T-helper 1 cell treated with Interleukin-12 subunit alpha and Interleukin-12 subunit beta and Interleukin-4 antibody, amounts not matched to agents 30 μg/mL and 1 μg/mL, for 36 hours (primary cell): Measurements from ENCODE around the gene SLC25A26.
A peak's percentile ranks its signal among the peaks of the same experiment; 100 is the strongest.

ENCODE experiments used
- H3K27ac Mint-ChIP-seq: one replicate; pipeline ENCODE4 v1.8.0; 2021; ENCODE audit warnings: mild to moderate bottlenecking, mixed read lengths
- H3K27me3 Mint-ChIP-seq: one replicate; pipeline ENCODE4 v1.8.0; 2021; ENCODE audit warnings: low read depth, mixed read lengths
- H3K36me3 Mint-ChIP-seq: one replicate; pipeline ENCODE4 v1.8.0; 2021; ENCODE audit warnings: low read depth, mixed read lengths
- H3K4me1 Mint-ChIP-seq: one replicate; pipeline ENCODE4 v1.8.0; 2021; ENCODE audit warnings: low read depth, mixed read lengths
- H3K4me3 Mint-ChIP-seq: one replicate; pipeline ENCODE4 v1.8.0; 2021; ENCODE audit warnings: mild to moderate bottlenecking, moderate library complexity, mixed read lengths
- H3K9me3 Mint-ChIP-seq: one replicate; pipeline ENCODE4 v1.8.0; 2021; ENCODE audit warnings: mixed read lengths

The SLC25A26 gene

DNA sequence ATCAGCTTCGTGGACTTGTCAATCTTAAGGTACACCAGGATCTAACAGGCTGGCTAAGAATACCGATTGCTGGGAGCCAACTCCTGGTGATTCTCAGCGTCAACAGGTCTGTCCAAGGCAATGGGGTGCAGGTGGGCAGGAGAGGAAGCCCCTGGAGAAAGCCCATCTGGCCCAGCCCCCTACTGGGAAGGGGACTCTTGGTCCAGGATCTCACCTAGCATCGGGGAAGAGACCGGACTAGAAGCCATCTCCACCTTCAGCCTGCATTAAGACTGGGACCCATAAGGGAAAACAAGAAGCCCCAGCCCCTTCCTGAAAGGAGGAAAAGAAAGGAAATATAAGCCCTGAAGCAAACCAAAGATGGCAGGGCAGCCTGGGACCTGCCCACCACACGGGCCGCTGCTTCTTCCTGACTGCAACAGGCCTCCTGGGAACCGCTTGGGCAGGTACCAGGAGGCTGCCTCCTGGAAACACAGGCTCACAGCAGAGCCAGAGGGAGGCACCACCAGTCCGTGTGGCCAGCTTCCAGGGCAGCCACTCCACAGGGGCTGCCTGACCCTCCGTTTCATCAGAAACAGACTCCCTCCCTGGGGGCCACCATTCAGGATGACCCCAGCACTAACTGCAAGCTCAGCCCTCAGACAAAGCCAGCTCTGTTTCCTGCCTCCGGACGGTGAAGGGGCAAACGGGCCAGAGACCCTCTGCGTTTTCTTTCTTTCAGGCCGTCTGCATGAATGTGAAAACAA, 179.8 kb downstream of the SLC25A26 start:
- H3K27me3 Mint-ChIP-seq = no peaks in the 10 kb centered on the region
- H3K4me1 Mint-ChIP-seq = no peaks in the 10 kb centered on the region
- H3K27ac Mint-ChIP-seq = no peak overlapping the region
- peaks cover 33% of the 10 kb centered on the region for H3K36me3 Mint-ChIP-seq
- H3K4me3 Mint-ChIP-seq = no peak overlapping the region
- H3K9me3 Mint-ChIP-seq = no peaks in the 10 kb centered on the region

DNA sequence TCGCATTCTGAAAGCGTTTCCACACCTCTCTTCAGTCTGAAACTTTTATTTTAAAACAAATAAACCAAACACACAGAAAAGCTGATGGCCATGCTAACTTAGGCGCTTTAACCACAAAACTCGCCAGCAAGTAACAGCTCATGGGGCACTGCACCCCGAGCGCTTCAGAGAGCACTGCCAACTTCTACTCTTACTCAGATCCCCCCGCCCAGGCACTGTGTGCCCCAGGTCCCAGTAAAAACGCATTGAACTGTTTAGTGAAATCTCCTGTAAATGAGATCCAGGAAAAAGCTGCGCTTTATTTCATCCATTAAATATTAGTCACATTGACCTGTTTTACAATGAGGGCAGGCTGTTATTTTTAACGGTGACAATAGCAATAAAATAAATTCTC, 180.4 kb downstream of the SLC25A26 start:
- H3K27me3 Mint-ChIP-seq = no peaks in the 10 kb centered on the region
- H3K4me1 Mint-ChIP-seq = no peaks in the 10 kb centered on the region
- H3K27ac Mint-ChIP-seq = no peak overlapping the region
- no peaks in the 10 kb centered on the region for H3K9me3 Mint-ChIP-seq
- H3K4me3 Mint-ChIP-seq = no peak overlapping the region
- H3K36me3 Mint-ChIP-seq = peaks cover 33% of the 10 kb centered on the region

DNA sequence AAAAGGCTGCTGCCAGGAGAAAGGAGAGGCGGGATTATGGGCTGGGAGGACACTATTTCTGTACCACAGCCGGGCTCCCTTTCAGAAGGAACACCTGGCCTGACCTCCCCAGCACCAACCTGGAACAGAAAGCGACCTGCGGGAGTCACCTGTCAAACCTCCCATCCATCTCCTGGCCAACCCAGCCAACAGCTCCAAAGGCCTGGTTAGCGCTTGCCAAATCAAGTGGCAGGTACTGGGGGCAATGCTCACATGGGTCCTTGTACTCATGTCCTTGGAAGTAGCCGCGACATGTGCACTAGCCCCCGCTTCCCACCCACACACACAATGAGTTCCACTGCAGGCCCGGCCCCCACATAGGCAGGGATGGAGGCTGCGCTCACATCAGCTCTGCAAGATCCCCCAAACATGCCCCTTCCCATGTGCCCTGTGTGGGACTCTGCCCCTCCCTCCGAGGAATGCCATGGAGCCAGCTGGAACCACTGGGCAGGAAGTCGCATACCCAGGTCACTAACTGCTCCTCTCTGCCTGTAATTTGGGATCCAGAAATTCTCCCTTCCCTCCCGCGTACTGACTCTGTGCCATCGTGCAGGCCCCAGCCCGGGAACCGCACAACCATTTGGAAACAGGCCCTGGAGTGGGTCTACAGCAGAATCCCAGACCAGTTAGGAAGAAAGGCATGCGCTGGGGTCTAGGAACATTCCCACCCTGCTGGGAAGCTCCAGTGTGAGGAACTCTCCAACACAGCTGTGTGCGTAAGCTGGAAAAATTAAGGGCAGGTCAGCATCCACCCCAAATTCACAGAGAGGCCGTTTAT, 181.1 kb downstream of the SLC25A26 start:
- Mint-ChIP-seq H3K27ac (no peak overlapping the region), H3K4me3 (no peak overlapping the region), H3K27me3 (no peaks in the 10 kb centered on the region), H3K9me3 (no peaks in the 10 kb centered on the region), H3K4me1 (no peaks in the 10 kb centered on the region), H3K36me3 (peaks cover 26% of the 10 kb centered on the region)

DNA sequence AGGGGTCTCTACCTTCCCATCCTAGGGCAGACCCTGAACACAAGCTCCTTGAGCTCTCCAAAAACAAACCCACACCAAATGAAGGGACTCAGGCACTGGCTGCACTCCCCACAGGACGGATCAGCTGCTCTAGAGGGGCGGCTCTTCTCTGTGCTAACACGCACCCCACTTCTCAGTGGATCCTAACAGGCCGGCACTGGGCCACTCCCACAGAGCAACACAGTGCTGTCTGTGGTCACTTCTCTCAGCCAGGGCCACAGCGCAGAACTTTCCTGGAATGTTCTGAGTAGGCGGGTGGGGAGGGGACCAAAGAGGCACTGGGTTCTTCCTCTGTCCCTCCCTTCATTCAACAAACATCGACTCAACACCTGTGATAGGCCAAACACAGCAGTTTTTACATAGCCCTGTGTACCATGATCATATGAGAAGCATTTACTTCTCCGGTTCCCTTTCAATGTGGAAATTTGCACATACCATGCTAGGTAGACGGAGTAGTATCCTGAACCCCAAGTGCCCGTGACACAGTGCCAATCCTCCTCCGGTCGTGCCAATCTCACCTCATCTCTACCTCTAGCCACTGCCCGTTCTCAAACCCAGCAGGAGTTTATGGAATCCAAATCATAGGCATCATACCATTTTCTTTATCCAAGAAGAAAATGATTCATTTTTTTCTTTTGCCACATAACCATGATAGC, 181.9 kb downstream of the SLC25A26 start:
- H3K4me3 Mint-ChIP-seq = no peak overlapping the region
- H3K9me3 Mint-ChIP-seq = no peaks in the 10 kb centered on the region
- peaks cover under 1% of the 10 kb centered on the region for H3K4me1 Mint-ChIP-seq
- H3K36me3 Mint-ChIP-seq = peaks cover 23% of the 10 kb centered on the region
- H3K27ac Mint-ChIP-seq = no peak overlapping the region
- H3K27me3 Mint-ChIP-seq = no peaks in the 10 kb centered on the region

DNA sequence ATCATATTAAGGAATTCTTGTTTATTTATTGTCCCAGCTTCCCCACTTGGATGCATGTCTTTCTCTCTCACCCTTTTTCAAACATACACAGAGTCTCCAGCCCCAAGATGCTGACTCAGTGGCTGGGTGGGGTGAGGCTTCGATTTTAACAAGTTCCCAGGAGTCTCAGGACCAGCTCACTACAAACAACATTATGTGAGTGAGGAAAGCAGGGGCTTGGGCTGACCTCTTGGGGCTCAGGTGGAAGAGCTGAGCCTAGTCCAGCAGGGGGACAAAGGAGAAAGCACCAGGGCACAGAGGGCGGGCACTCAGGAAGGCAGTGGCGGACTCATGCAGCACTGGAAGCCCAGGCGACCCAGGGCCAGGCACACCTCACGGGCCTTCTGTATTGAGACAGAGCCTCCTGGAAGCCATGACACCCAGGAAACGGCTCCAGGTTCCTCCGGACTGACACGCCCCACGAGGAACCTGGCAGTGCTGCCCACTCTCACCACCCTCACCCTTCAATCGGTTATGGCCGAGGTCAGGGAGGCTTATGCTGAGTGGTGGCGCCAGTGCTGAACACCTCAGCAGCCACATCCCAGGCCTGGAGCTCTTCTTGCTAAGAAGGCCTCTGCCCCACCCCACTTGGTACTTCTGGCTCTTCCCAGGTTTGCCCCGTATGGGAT, 182.7 kb downstream of the SLC25A26 start:
- Mint-ChIP-seq H3K9me3 (no peaks in the 10 kb centered on the region), H3K4me3 (no peak overlapping the region), H3K36me3 (peaks cover 21% of the 10 kb centered on the region), H3K27ac (no peak overlapping the region), H3K4me1 (peaks cover 4% of the 10 kb centered on the region), H3K27me3 (no peaks in the 10 kb centered on the region)

DNA sequence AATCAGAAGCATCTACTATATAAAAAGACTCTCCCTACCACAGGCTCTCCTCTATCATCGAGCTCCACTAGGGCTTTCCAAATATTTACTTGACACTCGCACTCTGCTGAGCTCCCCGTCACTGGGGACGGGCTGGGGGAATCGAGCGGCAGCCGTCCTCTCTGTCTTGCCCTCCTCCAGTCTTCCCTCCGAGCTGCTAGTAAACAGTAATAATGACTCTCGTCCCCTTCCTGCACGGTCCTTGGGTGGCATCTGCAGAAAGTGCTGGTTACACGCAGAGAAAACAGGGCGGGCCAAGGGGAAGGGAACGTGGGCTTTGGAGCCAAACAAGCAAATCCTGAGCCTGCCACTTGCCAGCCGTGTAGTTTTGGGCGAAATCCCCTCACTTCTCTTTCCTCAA, 183.4 kb downstream of the SLC25A26 start:
- H3K36me3 Mint-ChIP-seq = peaks cover 28% of the 10 kb centered on the region
- no peak overlapping the region for H3K27ac Mint-ChIP-seq
- H3K27me3 Mint-ChIP-seq = no peaks in the 10 kb centered on the region
- H3K4me1 Mint-ChIP-seq = peaks cover 4% of the 10 kb centered on the region
- H3K9me3 Mint-ChIP-seq = no peaks in the 10 kb centered on the region
- H3K4me3 Mint-ChIP-seq = no peak overlapping the region

DNA sequence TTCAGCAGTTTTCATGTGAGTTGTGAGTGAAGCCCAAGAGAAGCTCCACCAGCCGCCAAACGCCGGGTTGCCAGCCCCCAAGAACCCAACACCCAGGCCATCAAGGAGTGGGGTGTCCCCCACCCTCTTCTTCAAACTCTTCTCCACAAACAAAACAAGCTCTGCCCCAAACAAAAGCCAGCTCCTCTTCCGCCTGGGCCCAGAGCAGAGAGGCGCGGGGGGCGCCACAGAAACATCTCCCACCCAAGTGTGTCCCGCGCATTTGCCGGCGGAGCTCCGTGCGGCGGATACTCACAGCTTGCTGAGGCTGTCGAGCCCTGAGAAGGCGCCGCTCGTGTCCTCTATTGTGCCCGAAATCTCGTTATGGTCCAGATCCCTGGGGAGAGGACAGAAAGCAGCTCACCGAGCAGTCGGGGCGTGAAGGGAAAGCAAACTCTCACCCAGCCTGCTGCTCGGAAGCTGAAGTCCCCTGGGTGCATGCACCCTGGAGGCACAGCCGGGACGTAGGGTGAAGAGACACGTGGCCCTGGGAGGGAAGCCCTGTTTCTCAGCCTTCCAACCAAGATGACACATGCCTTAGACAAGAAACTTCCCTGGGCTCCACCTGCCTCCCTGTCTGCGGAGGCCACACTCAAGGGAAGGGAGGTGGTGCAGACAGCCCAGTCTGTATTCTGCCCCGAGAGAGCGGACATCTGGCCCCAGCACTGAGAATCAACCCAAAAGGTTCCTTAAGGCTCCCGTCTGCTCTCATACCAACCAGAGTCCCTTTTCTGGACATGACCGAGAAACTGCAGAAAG, 184.3 kb downstream of the SLC25A26 start:
- Mint-ChIP-seq H3K4me3 (no peak overlapping the region), H3K27ac (no peak overlapping the region), H3K9me3 (no peaks in the 10 kb centered on the region), H3K36me3 (peaks cover 30% of the 10 kb centered on the region), H3K27me3 (no peaks in the 10 kb centered on the region), H3K4me1 (peaks cover 5% of the 10 kb centered on the region)

DNA sequence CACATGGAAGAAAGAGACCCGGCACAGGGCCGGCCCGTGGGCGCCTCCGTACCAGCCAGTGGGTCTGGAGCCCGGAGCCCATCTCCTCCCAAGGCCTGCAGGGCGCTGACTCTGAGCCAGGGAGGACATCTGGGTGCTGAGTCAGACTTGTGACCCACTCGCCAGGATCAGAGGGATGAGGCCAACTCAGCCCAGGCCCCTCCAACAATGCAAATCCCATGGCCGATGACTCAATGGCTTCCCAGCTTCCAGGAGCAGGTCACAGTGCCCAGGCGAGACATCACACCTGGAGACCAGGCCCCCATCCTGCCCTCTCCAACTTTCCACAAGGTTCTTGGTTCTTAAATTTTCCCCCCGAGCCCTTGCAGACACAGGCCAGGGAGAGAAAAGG, 184.9 kb downstream of the SLC25A26 start:
- H3K27ac Mint-ChIP-seq = no peak overlapping the region
- H3K9me3 Mint-ChIP-seq = no peaks in the 10 kb centered on the region
- no peaks in the 10 kb centered on the region for H3K27me3 Mint-ChIP-seq
- no peak overlapping the region for H3K4me3 Mint-ChIP-seq
- H3K36me3 Mint-ChIP-seq = peaks cover 35% of the 10 kb centered on the region
- peaks cover 10% of the 10 kb centered on the region for H3K4me1 Mint-ChIP-seq

DNA sequence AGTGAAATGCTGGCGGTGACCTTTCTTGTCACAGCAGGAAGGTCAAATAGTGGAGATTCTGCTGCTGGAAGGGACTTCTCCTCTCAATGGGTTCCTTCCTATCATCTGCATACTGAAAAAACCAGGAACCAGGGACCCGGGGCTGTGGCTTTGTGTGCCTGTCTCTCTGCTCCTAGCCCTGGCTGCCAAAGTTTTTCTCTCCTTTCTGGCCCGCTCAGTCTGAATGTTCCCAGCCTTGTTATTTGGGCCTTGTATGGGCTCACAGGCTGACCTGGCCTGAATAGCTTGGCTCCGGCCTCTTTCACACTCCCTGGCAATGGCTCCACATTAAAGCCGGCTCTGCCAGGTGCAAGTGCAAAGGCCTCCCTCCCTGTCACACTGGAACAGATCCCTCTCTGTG, 185.4 kb downstream of the SLC25A26 start:
- Mint-ChIP-seq H3K36me3 (peaks cover 36% of the 10 kb centered on the region), H3K27me3 (no peaks in the 10 kb centered on the region), H3K4me3 (no peak overlapping the region), H3K4me1 (peaks cover 10% of the 10 kb centered on the region), H3K27ac (no peak overlapping the region), H3K9me3 (no peaks in the 10 kb centered on the region)

DNA sequence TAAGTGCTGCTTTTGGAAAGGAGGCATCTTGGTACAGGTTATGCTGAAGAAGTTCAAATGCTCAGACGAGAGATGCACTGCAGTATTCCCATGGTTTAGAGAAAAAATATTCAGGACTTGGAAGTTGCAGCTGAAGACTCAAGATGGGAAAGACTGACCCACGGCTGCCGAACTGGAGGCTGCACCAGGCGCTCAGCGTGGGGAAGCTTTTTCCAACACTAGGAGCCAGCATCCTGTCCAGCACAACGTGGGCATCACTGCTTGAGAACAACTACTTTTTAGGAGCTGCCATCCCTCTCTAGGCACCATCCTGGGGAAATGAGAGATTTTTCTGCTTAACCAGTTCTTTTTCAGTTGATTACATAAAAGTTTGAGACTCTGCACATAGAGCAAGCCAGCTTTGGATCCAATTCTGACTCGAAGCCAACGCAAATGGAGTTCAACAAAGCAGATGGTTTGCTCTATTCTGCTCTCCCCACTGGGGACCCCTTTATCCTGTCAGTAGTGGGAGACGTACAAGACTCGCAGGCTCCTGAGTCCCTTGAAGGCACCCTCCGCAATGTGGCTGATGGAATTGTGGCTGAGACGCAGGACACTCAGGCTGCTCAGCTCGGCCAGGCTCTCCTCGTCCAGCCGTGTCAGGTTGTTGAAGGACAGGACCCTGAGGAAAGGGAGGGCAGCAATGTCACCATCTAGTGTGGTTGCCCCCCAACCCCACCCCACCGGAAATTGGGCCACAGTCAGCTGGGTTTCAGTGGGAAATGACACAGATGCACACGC, 186.2 kb downstream of the SLC25A26 start:
- H3K27me3 Mint-ChIP-seq = no peaks in the 10 kb centered on the region
- no peaks in the 10 kb centered on the region for H3K9me3 Mint-ChIP-seq
- H3K36me3 Mint-ChIP-seq = peaks cover 39% of the 10 kb centered on the region
- H3K27ac Mint-ChIP-seq = no peak overlapping the region
- peaks cover 14% of the 10 kb centered on the region for H3K4me1 Mint-ChIP-seq
- no peak overlapping the region for H3K4me3 Mint-ChIP-seq

DNA sequence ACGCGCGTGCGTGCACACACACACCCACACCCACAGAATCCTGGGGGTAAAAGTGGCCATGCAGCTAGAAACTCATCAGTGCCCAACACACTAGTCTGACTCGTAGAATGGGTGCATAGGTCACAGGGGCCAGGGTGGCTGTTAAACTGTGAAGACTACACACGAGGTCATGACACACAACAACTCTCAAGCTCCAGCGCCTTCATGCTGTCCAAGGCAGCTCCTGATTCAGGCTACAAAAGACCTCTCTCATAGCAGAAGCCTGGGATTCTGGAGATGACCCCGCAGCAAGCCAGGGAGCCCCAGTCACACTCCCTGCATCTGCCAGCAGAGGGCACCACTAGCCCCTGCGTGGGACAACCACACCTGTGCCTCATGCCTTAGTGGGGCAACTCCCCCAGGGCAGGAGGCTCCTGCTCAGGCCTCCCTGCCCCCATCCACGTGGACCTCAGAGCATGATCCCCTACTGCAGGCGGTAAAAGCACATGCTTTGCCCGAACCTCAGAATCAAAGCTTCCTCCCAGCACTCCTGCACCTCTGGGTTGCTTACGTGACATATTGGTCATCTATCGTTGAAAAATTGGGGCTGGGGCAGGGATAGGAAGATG, 186.9 kb downstream of the SLC25A26 start:
- H3K27ac Mint-ChIP-seq = peak overlapping the region; percentile 52

DNA sequence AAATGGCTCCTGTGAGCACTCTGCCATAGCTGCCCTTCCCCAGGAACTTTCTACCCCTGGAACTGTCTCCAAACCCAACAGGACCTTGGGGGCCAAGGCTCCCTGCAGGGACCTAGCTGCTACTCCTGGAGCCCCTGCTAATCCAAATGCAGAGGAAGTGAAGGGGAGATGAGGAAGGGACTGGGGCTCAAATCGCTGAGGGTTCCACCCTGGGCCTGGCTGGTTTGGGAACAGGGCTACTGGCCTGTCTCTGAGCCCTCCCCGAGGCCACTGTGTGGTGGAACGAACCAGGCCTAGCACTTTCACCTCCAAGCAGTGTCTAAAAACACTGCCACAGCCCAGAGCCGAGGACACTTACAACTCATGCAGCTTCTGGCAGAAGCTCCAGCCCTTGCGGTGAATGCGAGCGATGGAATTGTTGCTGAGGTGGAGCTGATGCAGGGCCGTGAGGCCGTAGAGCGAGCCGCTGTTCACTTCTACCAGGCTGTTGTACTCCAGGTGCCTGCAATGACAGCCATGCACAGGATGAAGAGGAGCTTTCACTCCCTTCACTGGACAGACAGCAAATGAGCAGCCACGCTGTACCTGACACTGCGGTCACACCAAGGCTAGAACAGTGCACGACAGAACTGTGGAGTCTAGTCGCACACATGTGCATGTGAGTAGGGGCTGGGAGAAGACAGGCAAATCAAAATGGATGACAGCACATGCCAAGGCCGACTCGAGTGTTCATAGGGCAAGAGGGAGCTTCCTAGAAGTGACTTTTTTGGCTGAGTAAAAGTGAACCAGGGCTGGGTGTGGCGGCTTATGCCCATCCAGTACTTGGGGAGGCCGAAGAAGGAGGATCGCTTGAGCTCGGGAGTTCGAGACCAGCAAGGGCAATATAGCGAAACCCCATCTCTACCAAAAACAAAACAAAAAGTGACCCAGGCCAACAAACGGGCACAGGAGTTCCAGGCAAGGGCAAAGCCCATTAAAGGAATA, 189.3 kb downstream of the SLC25A26 start:
- no peak overlapping the region for H3K4me3 Mint-ChIP-seq
- H3K27me3 Mint-ChIP-seq = no peaks in the 10 kb centered on the region
- H3K9me3 Mint-ChIP-seq = no peaks in the 10 kb centered on the region
- peaks cover 18% of the 10 kb centered on the region for H3K4me1 Mint-ChIP-seq
- H3K36me3 Mint-ChIP-seq = peaks cover 38% of the 10 kb centered on the region
- H3K27ac Mint-ChIP-seq = no peak overlapping the region

More for the DNA sequence above, 186.9 kb downstream of the SLC25A26 start:
- H3K9me3 Mint-ChIP-seq = no peaks in the 10 kb centered on the region
- no peaks in the 10 kb centered on the region for H3K27me3 Mint-ChIP-seq
- H3K36me3 Mint-ChIP-seq = peaks cover 41% of the 10 kb centered on the region
- H3K4me1 Mint-ChIP-seq = peaks cover 16% of the 10 kb centered on the region
- H3K4me3 Mint-ChIP-seq = no peak overlapping the region
